NCI-H446 treated with DMSO at 0.1 percent for 48 hours (cell line): Measurements from ENCODE around the gene DPP7.

Experiments used
- DNase-seq: peaks from one replicate; lab custom pipeline; 2025; lab: John Stamatoyannopoulos, UW

The DPP7 gene

DNA sequence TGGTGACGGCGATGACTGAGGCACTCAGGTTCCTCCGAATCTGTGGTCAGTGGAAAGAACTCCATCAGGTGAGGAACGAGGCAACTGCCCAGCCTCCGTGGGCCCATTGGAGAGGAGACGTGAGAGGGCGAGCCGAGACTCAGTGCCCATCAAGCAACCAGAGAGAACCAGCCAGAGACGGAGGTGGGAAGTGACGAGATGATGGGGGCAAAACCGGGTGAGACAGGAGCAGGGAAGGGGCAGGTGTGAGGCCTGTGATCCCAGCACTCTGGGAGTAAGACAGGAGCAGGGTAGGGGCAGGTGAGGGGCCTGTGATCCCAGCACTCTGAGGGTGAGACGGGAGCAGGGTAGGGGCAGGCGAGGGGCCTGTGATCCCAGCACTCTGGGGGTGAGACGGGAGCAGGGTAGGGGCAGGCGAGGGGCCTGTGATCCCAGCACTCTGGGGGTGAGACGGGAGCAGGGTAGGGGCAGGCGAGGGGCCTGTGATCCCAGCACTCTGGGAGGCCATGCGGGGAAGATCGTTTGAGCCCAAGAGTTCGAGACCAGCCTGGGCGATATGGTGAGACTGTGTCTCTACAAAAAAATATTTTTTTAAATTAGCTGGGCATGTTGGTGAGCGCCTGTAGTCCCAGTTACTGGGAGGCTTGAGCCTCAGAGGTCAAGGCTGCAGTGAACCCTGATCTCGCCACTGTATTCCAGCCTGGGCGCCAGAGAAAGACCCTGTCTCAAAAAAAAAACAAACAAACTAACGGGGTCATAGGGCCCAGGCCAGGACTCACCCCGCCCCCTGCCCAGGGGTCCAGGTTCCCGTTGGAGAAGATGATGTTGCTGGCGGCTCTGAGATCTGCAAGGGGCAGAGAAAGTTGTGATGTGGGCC, 3.4 kb downstream of the DPP7 start:
- DNase-seq = no peak

DNA sequence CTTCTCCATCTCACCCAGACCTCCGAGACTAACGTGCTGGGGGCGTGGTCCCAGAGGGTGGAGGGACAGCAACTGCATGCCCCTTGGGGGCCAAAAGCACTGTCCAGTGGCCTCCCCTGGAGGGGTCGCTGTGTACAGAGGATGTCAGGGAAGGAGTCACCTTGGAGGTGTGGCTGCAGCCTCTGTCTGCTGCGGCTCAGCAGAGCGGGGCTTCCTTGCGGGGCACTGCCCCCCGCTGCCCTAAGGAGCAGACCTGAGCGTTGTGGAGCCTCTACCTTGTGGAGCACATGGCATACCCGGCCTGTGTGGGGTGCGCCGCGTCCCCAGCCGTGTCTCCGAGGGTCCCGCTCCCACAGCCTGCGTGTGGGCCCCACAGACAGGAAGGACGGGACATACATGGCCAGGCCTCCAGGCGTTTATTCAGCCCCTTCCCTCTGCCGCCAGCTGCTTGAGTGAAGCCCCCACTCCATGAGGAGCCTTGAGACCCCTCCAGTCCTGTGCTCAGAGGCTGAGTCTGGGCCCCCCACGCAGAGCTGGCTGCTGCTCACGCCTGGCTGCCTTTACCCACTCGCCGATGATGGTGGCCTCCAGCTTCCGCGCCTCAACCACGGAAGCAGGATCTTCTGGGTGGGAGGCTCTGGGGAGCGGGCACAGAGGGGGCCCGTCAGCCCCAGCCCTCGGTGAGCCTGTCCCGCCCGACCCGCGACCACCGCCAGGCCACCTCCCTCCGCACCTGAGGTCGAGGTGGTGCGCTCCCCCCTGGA, 4.2 kb downstream of the DPP7 start:
- no peak for DNase-seq

GRCh38 chr9:137109250-137110146, 5.0 kb downstream of the DPP7 start:
- DNase-seq = no peak

- no peak for DNase-seq
Observed at GRCh38 chr9:137108608-137109249, 5.8 kb downstream of the DPP7 start.

DNA sequence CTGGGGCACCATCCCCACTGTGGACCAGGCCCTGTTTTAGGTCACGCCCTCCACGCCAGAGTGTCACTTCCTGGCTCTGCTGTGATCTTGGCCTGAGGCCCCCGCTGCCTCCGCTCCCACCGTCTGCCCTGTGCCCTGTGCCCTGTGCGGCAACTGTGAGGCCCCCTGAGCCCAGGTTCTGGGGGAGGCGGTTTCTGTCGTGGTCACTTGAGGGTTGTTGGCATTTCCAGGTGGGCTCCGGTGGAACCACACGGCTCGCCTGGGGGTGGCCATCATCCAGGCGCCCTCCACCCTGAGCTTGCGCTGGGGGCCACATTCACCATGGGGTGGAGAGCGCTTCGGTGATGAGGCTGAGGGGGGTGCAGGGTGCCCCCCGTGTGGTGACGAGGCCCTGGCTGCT, 6.6 kb downstream of the DPP7 start:
- DNase-seq = no peak

- DNase-seq = no peak
Observed at GRCh38 chr9:137107312-137107921, 7.1 kb downstream of the DPP7 start.

GRCh38 chr9:137106662-137107250, 7.8 kb downstream of the DPP7 start:
- no peak for DNase-seq

- DNase-seq = no peak
Observed at GRCh38 chr9:137105814-137106661, 8.5 kb downstream of the DPP7 start.

DNA sequence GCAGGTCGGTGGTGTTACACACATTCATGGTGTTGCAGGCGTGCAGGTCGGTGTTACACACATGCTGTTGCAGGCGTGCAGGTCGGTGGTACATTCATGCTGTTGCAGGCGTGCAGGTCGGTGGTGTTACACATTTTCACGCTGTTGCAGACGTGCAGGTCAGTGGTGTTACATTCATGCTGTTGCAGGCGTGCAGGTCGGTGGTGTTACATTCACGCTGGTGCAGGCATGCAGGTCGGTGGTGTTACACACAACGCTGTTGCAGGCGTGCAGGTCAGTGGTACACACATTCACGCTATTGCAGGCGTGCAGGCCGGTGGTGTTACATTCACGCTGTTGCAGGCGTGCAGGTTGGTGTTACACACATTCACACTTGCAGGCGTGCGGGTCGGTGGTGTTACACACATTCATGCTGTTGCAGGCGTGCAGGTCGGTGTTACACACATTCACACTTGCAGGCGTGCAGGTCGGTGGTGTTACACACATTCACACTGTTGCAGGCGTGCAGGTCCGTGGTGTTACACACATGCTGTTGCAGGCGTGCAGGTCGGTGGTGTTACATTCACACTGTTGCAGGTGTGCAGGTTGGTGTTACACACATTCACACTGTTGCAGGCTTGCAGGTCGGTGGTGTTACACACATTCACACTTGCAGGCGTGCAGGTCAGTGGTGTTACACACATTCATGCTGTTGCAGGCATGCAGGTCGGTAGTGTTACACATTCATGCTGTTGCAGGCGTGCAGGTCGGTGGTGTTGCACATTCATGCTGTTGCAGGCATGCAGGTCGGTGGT, 11.1 kb downstream of the DPP7 start:
- DNase-seq = no peak

DNA sequence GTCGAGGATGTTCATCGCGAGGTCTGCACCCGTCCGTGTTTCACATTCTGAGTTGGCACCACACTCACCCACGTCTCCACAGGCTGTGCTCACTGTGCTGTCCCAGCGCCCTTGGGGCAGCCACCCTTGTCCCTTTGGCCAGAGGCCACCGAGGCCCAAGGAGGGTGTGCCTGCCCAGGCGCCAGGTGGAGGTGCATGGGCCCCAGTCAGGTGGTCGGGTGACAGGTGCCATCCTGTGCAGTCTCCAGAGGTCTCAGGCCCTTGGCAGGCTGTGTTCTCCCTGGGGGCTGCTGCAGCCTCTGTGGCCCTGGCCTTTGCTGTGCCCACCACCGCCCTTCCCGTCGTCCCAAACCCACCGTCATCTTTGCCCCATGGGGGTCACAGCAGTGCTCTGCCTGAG, 15.3 kb downstream of the DPP7 start:
- no peak for DNase-seq

GRCh38 chr9:137097761-137098462, 16.6 kb downstream of the DPP7 start:
- DNase-seq = no peak

GRCh38 chr9:137096785-137097546, 17.6 kb downstream of the DPP7 start:
- DNase-seq = no peak

GRCh38 chr9:137095664-137096517, 18.6 kb downstream of the DPP7 start:
- no peak for DNase-seq

GRCh38 chr9:137089232-137089947, 25.1 kb downstream of the DPP7 start:
- no peak for DNase-seq

GRCh38 chr9:137088121-137088520, 26.4 kb downstream of the DPP7 start:
- no peak for DNase-seq

- no peak for DNase-seq
Observed at GRCh38 chr9:137087409-137087925, 27.1 kb downstream of the DPP7 start.
